A673 (cell line): ENCODE data around the gene BTNL8. TPM values are rescaled to one million over a fixed set of nuclear protein-coding genes. Genes with fewer than 3 reads are reported as not detected.

Experiments used
- BruUV-seq: library from RNA; stranded (reverse); fragments of 400-500 nt; replicated peaks from 2 replicates; lab custom pipeline; 2021; lab: Mats Ljungman, UMichigan
- CTCF ChIA-PET: fragments of 300-600 bp; sonication (Branson Sonifier 250); formaldehyde crosslinking; loops from one replicate; lab custom pipeline; 2022; ENCODE audit warnings: antibody characterized with exemption; lab: Charles Lee
- POLR2A ChIA-PET: fragments of 300-600 bp; sonication (Branson Sonifier 250); formaldehyde crosslinking; loops from one replicate; lab custom pipeline; 2022; ENCODE audit warnings: antibody characterized with exemption; ENCODE audit not compliant: low non-redundant PET; lab: Charles Lee
- DNase-seq: peaks from one replicate; pipeline ENCODE4 v3.0.0-alpha.2; 2015; ENCODE audit warnings: low spot score
- H3K27ac ChIP-seq: fragments of 200-600 bp; sonication (generic); 2 replicates; pipeline ENCODE4 v1.5.1; 2016; ENCODE audit warnings: mixed run types, low read depth, mild to moderate bottlenecking, mixed read lengths, antibody characterized with exemption, low read length; ENCODE audit not compliant: poor library complexity, severe bottlenecking
- H3K27me3 ChIP-seq: fragments of 200-600 bp; sonication (generic); replicated peaks from 2 replicates; pipeline ENCODE4 v1.6.1; 2017; ENCODE audit warnings: mixed run types, low read depth, mild to moderate bottlenecking, mixed read lengths, antibody characterized with exemption, low read length; ENCODE audit not compliant: insufficient read depth, poor library complexity
- H3K36me3 ChIP-seq: fragments of 200-600 bp; sonication (generic); 2 replicates; pipeline ENCODE4 v1.6.1; 2016; ENCODE audit warnings: mixed run types, mild to moderate bottlenecking, mixed read lengths, antibody characterized with exemption, low read length; ENCODE audit not compliant: insufficient read depth, poor library complexity, severe bottlenecking
- H3K4me1 ChIP-seq: fragments of 200-600 bp; sonication (generic); 2 replicates; pipeline ENCODE4 v1.6.1; 2017; ENCODE audit warnings: mixed run types, mild to moderate bottlenecking, mixed read lengths, antibody characterized with exemption, low read length; ENCODE audit not compliant: insufficient read depth, poor library complexity, severe bottlenecking
- H3K4me3 ChIP-seq: fragments of 200-600 bp; sonication (generic); 2 replicates; pipeline ENCODE4 v1.5.1; 2016; ENCODE audit warnings: low read depth, mixed run types, mild to moderate bottlenecking, mixed read lengths, low read length; ENCODE audit not compliant: poor library complexity, severe bottlenecking
- H3K9me3 ChIP-seq: fragments of 200-600 bp; sonication (generic); 2 replicates; pipeline ENCODE4 v1.6.1; 2016; ENCODE audit warnings: mixed run types, low read depth, mild to moderate bottlenecking, mixed read lengths, antibody characterized with exemption, low read length; ENCODE audit not compliant: poor library complexity, severe bottlenecking
- EZH2 ChIP-seq: fragments of 200-600 bp; sonication (generic); IDR thresholded peaks from 2 replicates; pipeline ENCODE4 v1.6.1; 2017; ENCODE audit warnings: borderline replicate concordance, low read depth, mild to moderate bottlenecking, mixed read lengths, antibody characterized with exemption, low read length; ENCODE audit not compliant: poor library complexity, severe bottlenecking
- intact Hi-C: fragments of 100-400 bp; cut with micrococcal nuclease; formaldehyde crosslinking; loops from one replicate; pipeline ENCODE4 v1.10.0; 2022; ENCODE audit not compliant: unreplicated experiment
- total RNA-seq: library from RNA; stranded (reverse); gene quantifications from 2 replicates; pipeline ENCODE4 v1.2.3, GENCODE V29; 2021
- TF ChIP-seq, protein P1 (sequence below): fragments of 300-800, 200-600 bp; sonication (generic); conservative IDR thresholded peaks from 2 replicates; pipeline ENCODE4 v1.5.1; 2017; ENCODE audit warnings: low read depth, mild to moderate bottlenecking, antibody characterized with exemption, low read length, moderate library complexity, mixed read lengths

The BTNL8 gene
- total RNA-seq, 1 experiment from 2014 or later, result not detected

DNA sequence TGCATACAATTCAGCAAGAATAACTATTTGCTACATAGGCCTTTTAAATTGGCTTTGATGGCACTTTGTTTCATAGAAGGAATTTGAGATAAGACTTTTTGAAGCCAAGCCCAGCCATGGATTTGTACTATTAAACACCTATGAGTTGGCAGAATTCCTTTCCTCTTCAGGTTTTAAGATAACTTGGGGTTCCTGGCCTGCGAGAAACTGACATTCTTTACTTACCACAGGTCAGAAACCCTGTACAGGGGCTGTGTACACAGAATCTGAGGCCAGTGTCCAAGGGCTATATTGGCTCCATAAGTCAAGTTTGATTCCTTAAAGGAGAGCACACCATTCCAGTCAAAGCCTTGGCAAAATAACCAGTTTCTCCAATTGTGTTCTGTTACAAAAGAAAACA lies 78.9 kb downstream of the BTNL8 start:
- ChIA-PET POLR2A (no interaction called here), CTCF (no interaction called here)
- BruUV-seq, result no TSS peak
- H3K36me3 ChIP-seq, result no peaks in the 10 kb centered on the region
- peaks cover 24% of the 10 kb centered on the region for H3K27me3 ChIP-seq
- H3K4me3 ChIP-seq, result no peak overlapping the region
- no peak for DNase-seq
- TF ChIP-seq, protein P1, sequence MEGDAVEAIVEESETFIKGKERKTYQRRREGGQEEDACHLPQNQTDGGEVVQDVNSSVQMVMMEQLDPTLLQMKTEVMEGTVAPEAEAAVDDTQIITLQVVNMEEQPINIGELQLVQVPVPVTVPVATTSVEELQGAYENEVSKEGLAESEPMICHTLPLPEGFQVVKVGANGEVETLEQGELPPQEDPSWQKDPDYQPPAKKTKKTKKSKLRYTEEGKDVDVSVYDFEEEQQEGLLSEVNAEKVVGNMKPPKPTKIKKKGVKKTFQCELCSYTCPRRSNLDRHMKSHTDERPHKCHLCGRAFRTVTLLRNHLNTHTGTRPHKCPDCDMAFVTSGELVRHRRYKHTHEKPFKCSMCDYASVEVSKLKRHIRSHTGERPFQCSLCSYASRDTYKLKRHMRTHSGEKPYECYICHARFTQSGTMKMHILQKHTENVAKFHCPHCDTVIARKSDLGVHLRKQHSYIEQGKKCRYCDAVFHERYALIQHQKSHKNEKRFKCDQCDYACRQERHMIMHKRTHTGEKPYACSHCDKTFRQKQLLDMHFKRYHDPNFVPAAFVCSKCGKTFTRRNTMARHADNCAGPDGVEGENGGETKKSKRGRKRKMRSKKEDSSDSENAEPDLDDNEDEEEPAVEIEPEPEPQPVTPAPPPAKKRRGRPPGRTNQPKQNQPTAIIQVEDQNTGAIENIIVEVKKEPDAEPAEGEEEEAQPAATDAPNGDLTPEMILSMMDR, result no peak
- intact Hi-C loops, result no loop called here
- H3K9me3 ChIP-seq, result peaks cover 5% of the 10 kb centered on the region
- H3K4me1 ChIP-seq, result no peaks in the 10 kb centered on the region
- H3K27ac ChIP-seq, result no peak overlapping the region

DNA sequence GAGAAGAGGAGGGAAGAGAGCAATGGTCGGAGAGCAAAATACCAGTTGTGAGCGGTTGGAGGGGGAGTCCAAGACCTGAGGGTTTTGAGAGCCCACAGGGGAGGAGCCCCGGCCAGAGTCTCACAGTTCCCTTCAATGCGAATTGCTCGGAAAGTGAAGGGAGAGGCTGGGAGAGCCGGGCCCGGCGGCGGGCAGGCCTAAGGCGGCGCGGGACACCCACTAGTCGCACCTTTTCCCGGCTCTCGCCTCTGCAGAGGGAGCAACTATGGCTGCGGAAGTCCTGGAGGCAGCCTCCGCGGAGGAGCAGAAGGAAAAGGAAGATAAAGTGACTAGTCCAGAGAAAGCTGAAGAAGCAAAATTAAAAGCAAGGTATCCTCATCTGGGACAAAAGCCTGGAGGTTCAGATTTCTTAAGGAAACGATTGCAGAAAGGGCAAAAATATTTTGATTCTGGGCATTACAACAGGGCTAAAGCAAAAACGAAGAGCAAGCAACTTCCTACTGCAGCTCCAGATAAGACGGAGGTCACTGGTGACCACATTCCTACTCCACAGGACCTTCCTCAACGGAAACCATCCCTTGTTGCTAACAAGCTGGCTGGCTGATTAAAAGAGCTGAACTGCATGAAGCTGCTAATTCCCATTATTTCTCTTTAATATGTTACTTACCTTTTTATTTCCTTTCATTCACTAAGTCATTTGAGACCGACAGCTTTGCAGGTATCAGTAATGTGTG lies 83.2 kb downstream of the BTNL8 start:
- intact Hi-C loops, result no loop called here
- Histone ChIP-seq H3K27me3 (peaks cover 42% of the 10 kb centered on the region), H3K4me1 (no peaks in the 10 kb centered on the region), H3K4me3 (no peak overlapping the region), H3K36me3 (no peaks in the 10 kb centered on the region), H3K9me3 (no peaks in the 10 kb centered on the region), H3K27ac (no peak overlapping the region)
- CTCF ChIA-PET, result no interaction called here
- POLR2A ChIA-PET, result no interaction called here
- no peak for DNase-seq
- no TSS peak for BruUV-seq
- TF ChIP-seq EZH2, result no peak
- TF ChIP-seq, protein P1, result no peak

DNA sequence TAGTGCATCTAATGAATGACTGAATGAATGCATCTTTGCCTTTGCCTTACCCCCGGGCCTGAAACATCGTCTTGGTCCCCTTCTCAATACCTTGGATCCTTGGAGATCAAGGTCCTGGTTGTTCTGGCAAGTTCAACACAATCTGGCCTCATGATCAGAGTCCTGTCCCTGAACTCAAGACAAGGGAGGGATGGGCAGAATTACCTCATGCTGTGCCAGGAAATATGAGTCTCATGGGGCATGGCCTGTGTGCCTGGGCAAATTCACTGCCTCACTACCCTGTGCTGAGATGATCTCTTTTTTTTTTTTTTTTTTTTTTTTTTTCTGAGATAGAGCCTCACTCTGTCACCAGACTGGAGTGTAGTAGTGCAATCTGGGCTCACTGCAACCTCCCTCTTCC lies 89.1 kb downstream of the BTNL8 start:
- ChIA-PET POLR2A (no interaction called here), CTCF (no interaction called here)
- H3K36me3 ChIP-seq, result no peaks in the 10 kb centered on the region
- TF ChIP-seq EZH2, result no peak
- TF ChIP-seq, protein P1, result no peak
- no peak for DNase-seq
- intact Hi-C loops, result no loop called here
- no TSS peak for BruUV-seq
- H3K4me3 ChIP-seq, result no peak overlapping the region
- H3K9me3 ChIP-seq, result no peaks in the 10 kb centered on the region
- no peak overlapping the region for H3K27ac ChIP-seq
- H3K27me3 ChIP-seq, result peaks cover 30% of the 10 kb centered on the region
- no peaks in the 10 kb centered on the region for H3K4me1 ChIP-seq
